HL-60 (cell line): ENCODE data around the gene C12orf50.

Experiments used
- CTCF ChIP-seq: IDR thresholded peaks from one replicate; pipeline ENCODE4 v1.5.1; 2011; ENCODE audit warnings: low read length, control low read depth, inconsistent platforms; ENCODE audit not compliant: insufficient read depth
- POLR2AphosphoS5 ChIP-seq: IDR thresholded peaks from 2 replicates; pipeline ENCODE4 v1.6.1; 2012; ENCODE audit warnings: low read depth
- REST ChIP-seq: IDR thresholded peaks from 2 replicates; pipeline ENCODE4 v1.6.1; 2012; ENCODE audit warnings: low read depth; ENCODE audit not compliant: insufficient replicate concordance

- no peak for TF ChIP-seq CTCF
- no peak for TF ChIP-seq POLR2AphosphoS5
- TF ChIP-seq REST: no peak
Observed at GRCh38 chr12:88058719-88059077, 29.5 kb upstream of the C12orf50 start.
